Measurements from ENCODE around the gene TTLL6.

TTLL6 gene

DNA sequence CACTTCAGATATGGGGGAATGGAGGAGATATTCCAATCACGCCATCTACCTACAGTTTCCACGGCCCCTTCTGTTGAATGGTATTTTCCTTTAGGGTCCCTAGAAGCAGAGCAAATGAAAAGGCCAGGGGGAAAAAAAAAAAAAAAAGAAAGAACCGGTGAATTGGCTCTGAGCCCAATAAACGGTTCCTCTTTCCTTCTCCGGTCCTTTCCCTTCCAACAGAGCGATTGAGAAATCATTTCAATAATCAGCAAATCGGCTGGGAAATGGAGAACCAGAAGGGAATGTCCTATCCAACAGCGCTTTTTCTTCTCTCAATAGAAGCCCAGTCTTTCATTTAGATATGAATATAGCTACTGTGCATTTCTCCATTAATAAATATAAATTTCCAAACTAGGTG is 61.7 kb downstream of the TTLL6 start:
- Histone ChIP-seq H3K9ac (ENCODE audit: low read depth, low read length, poor library complexity, severe bottlenecking) (no peak overlapping the region), H3K79me2 (ENCODE audit: insufficient read depth, low read length) (no peaks in the 10 kb centered on the region), H3K9me3 (ENCODE audit: insufficient read depth, low read depth, low read length) (no peaks in the 10 kb centered on the region), H3F3A (ENCODE audit: low read depth) (no peaks in the 10 kb centered on the region), H3K4me3 (ENCODE audit: low read length, poor library complexity, severe bottlenecking) (no peak overlapping the region), H3K27me3 (ENCODE audit: insufficient read depth, low read length, poor library complexity, severe bottlenecking) (peaks cover 5% of the 10 kb centered on the region), H3K9me2 (replicated peaks; ENCODE audit: low read depth, low read length) (no peaks in the 10 kb centered on the region), H2AFZ (ENCODE audit: low read length) (no peak overlapping the region), H3K4me2 (ENCODE audit: low read depth, low read length, poor library complexity, severe bottlenecking) (no peak overlapping the region), H3K36me3 (ENCODE audit: insufficient read depth, low read length) (no peaks in the 10 kb centered on the region), H3K4me1 (ENCODE audit: insufficient read depth, low read length, poor library complexity, severe bottlenecking) (no peaks in the 10 kb centered on the region), H4K20me1 (ENCODE audit: insufficient read depth, low read length, poor library complexity, severe bottlenecking) (no peaks in the 10 kb centered on the region)
- no peak for TF ChIP-seq EZH2phosphoT487 (IDR thresholded peaks at IDR 0.05; ENCODE audit: borderline replicate concordance)
- TF ChIP-seq, protein P1, sequence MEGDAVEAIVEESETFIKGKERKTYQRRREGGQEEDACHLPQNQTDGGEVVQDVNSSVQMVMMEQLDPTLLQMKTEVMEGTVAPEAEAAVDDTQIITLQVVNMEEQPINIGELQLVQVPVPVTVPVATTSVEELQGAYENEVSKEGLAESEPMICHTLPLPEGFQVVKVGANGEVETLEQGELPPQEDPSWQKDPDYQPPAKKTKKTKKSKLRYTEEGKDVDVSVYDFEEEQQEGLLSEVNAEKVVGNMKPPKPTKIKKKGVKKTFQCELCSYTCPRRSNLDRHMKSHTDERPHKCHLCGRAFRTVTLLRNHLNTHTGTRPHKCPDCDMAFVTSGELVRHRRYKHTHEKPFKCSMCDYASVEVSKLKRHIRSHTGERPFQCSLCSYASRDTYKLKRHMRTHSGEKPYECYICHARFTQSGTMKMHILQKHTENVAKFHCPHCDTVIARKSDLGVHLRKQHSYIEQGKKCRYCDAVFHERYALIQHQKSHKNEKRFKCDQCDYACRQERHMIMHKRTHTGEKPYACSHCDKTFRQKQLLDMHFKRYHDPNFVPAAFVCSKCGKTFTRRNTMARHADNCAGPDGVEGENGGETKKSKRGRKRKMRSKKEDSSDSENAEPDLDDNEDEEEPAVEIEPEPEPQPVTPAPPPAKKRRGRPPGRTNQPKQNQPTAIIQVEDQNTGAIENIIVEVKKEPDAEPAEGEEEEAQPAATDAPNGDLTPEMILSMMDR (conservative IDR thresholded peaks at IDR 0.05; ENCODE audit: low read length), result no peak

DNA sequence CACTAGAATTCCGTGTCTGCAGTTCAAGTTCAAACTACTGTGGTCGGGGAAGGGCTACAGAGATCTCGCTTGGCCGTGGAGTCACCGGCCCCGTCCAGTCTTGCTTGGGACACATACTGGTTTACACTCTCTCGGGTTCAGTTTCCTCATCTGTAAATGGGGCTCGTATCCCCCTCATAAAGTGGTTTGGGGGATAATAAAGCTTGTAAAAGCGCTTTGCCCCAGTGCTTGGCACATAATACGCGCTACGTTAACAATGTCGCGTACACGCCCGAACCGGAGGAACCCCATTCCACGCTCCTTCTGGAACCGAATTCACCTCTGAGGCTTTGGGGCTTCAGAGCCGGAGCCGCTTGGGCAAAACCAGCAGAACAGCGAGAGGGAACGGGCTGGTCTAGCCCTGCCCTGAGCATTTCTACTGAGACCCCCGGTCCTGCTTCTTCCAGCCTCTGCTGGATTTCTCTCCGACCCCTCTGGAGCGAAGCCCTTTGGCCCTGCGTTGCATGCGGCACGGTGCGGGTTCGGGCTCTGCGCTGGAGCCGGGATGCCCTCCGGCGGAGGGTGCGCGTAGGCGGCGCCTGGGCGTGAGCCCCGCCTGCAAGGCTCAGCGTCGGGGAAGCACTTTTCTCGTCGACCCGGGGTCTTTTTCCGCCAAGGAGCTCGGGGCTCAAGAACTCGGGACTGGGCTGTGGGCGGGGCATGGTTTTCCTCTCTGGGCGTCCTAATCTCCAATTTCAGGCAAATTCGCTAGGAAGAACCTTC is 62.3 kb downstream of the TTLL6 start:
- TF ChIP-seq EZH2phosphoT487 (IDR thresholded peaks at IDR 0.05; ENCODE audit: borderline replicate concordance), result no peak
- TF ChIP-seq, protein P1 (conservative IDR thresholded peaks at IDR 0.05; ENCODE audit: low read length), result no peak
- Histone ChIP-seq H3K9ac (ENCODE audit: low read depth, low read length, poor library complexity, severe bottlenecking) (no peak overlapping the region), H3F3A (ENCODE audit: low read depth) (no peaks in the 10 kb centered on the region), H3K4me1 (ENCODE audit: insufficient read depth, low read length, poor library complexity, severe bottlenecking) (no peaks in the 10 kb centered on the region), H3K36me3 (ENCODE audit: insufficient read depth, low read length) (no peaks in the 10 kb centered on the region), H2AFZ (ENCODE audit: low read length) (no peak overlapping the region), H4K20me1 (ENCODE audit: insufficient read depth, low read length, poor library complexity, severe bottlenecking) (no peaks in the 10 kb centered on the region), H3K4me2 (ENCODE audit: low read depth, low read length, poor library complexity, severe bottlenecking) (no peak overlapping the region), H3K9me3 (ENCODE audit: insufficient read depth, low read depth, low read length) (no peaks in the 10 kb centered on the region), H3K27me3 (ENCODE audit: insufficient read depth, low read length, poor library complexity, severe bottlenecking) (peaks cover 5% of the 10 kb centered on the region), H3K9me2 (replicated peaks; ENCODE audit: low read depth, low read length) (no peaks in the 10 kb centered on the region), H3K4me3 (ENCODE audit: low read length, poor library complexity, severe bottlenecking) (no peak overlapping the region), H3K79me2 (ENCODE audit: insufficient read depth, low read length) (no peaks in the 10 kb centered on the region)

DNA sequence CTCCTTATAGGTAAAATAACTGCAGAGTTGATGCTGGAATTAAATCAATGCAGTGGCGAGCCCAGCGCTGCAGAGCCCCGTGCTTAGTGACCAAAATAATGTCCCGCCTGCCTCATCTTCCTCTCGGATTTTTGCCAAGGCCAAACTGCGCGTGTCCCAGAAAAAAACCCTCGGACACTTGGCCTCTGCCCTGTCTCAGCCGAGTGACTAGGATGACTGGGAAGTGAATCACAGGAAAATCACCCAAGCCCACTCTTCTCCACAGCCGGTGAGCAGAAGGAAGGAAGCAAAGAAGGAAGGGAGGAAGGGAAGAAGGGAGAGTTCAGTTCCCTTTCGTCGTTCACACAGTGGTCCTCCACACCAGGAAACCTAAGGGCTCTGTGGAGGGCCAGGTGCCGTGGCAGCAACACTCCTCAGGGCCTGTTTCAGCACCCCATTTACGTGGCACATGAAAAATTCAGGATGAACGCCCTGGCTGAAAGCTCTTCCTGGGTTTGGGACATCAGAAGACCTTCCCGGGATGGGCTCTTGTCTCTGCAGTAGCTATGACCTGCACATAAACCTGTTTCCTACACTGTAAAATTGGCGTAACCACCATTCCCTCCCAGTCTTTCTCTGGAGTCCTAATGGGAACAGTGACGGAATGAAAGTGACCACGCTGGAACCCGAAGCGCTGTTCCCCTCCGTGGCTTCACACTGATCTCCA is 63.1 kb downstream of the TTLL6 start:
- no peaks in the 10 kb centered on the region for H4K20me1 ChIP-seq (ENCODE audit: insufficient read depth, low read length, poor library complexity, severe bottlenecking)
- no peak overlapping the region for H3K4me2 ChIP-seq (ENCODE audit: low read depth, low read length, poor library complexity, severe bottlenecking)
- peaks cover 5% of the 10 kb centered on the region for H3K27me3 ChIP-seq (ENCODE audit: insufficient read depth, low read length, poor library complexity, severe bottlenecking)
- no peak overlapping the region for H3K4me3 ChIP-seq (ENCODE audit: low read length, poor library complexity, severe bottlenecking)
- no peaks in the 10 kb centered on the region for H3K4me1 ChIP-seq (ENCODE audit: insufficient read depth, low read length, poor library complexity, severe bottlenecking)
- no peaks in the 10 kb centered on the region for H3K36me3 ChIP-seq (ENCODE audit: insufficient read depth, low read length)
- no peaks in the 10 kb centered on the region for H3K79me2 ChIP-seq (ENCODE audit: insufficient read depth, low read length)
- no peaks in the 10 kb centered on the region for H3F3A ChIP-seq (ENCODE audit: low read depth)
- H2AFZ ChIP-seq (ENCODE audit: low read length), result no peak overlapping the region
- TF ChIP-seq, protein P1 (conservative IDR thresholded peaks at IDR 0.05; ENCODE audit: low read length), result no peak
- TF ChIP-seq EZH2phosphoT487 (IDR thresholded peaks at IDR 0.05; ENCODE audit: borderline replicate concordance), result no peak
- no peaks in the 10 kb centered on the region for H3K9me3 ChIP-seq (ENCODE audit: insufficient read depth, low read depth, low read length)
- H3K9me2 ChIP-seq (replicated peaks; ENCODE audit: low read depth, low read length), result no peaks in the 10 kb centered on the region
- H3K9ac ChIP-seq (ENCODE audit: low read depth, low read length, poor library complexity, severe bottlenecking), result no peak overlapping the region

Measured in Loucy (cell line).